NOMO-1 treated with dmso at 0.1 percent for 144 hours (cell line): Measurements from ENCODE around the gene ATP2C1.
"Not testable (repeated sequence)": the region's sequence is repeated elsewhere in the genome, so short reads cannot be mapped to it uniquely, and the experiment has no call there.

Experiments used
- DNase-seq: peaks from one replicate; lab custom pipeline; 2025; ENCODE audit not compliant: unreplicated experiment; lab: John Stamatoyannopoulos, UW

Gene ATP2C1

DNA sequence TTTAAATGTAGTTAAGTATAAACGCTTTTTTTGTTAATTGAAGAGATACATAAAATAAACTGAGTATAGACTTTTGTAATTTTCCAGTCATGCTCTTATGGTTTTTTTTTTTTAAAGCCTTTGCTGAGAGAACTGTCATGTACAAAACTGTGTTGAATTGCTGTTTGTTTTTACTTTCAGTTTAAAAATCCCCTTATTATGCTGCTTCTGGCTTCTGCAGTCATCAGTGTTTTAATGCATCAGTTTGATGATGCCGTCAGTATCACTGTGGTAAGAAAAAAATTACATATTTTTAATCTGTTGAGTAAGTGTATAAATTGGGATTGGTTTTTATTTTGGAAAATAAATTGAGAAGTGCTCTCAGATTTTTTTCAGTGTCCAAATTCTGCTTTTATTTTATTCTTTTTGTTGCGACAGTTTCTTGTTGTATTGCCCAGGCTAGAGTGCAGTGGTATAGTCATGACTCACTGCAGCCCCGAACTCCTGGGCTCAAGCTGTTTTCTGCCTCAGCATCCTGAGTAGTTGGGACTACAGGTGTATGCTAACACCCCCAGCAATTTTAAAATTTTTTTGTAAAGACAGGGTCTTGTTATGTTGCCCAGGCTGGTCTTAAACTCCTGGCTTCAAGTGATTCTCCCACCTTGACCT, 40.7 kb downstream of the ATP2C1 start:
- DNase-seq, result no peak

DNA sequence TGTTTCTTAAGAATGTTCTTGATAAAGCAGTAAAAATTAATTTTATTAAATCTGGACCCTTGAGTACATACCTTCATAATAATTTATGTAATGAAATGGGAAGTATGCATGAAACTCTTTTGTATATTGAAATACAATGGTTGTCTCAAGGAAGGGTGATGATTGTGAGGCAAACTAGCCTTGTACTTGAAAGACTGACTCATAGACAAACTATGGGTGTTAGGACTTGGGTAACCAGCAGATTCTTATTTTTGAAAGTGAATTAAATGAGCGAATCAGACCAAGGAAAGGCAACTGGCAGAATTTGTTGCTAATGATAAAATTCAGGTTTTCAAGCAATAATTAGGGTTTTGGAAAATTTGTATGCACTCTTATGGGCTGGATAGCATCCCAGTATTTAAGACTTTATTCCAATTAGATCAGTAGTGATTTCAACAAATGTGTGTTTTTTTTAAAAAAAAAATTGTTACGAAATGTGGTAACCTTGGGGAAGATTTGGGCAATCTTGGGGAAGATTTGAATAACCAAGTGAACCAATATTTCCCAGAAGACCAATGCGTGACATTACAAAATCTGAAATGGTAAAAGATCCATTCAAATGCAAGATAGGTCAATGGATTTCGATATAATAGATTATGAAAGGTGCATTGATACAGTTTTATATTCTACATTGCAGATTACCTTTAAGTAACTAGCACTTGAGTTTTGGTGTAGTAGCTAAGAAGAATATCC, 42.0 kb downstream of the ATP2C1 start:
- DNase-seq, result no peak

DNA sequence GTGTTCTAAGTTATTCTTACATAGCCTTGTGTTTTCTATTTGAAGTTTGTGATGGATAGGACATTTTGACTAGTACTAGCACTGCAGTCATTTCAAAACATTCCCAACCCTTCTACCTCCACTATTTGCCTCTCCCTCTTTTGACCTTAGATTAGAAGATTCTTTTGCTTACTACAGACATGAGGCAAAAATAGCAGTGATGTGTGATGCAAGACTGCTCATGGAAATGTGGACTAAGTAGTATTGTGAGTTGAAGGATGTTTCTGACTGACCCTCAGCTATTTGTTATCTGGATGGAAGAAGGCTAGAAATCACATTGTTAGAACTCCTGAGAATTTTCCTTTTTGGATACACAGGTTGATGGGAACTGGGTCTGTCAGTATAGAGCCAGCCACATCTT, 45.9 kb downstream of the ATP2C1 start:
- DNase-seq, result no peak

DNA sequence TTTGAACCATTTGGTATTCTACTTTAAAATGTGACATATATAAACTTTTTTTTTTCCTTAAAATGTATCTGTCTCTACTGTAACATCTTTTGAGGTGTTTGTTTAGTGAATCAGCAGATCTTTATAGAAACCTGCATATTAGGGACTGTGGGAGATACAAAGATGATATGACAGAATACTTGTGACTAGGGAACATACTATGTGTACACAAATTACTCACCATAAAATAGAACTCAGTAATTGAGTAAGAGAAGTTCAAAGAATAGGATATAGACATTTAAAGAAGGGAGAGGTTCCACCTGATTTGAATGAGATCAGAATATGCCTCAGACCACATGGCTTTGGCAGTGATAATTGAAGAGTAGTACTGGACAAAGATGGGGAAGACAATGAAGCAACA, 47.9 kb downstream of the ATP2C1 start:
- DNase-seq, result no peak

DNA sequence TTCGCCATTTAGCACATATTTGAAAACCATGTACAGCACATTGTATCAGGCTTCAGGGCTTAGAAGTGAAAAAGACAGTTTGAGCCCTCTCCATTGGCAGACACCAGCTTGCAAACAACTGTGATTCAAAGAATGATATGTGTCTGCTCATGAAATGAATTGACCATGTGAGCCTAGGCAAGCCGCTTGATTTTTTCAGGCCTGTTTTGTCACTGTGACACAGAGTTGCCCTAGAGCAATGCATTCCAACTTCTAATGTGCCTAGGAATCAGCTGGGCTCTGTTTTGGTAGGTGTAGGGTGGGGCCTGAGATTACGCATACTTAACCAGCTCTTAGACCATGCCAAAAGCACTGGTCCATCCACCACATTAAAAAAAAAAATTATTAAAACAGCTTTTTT, 53.0 kb downstream of the ATP2C1 start:
- no peak for DNase-seq

DNA sequence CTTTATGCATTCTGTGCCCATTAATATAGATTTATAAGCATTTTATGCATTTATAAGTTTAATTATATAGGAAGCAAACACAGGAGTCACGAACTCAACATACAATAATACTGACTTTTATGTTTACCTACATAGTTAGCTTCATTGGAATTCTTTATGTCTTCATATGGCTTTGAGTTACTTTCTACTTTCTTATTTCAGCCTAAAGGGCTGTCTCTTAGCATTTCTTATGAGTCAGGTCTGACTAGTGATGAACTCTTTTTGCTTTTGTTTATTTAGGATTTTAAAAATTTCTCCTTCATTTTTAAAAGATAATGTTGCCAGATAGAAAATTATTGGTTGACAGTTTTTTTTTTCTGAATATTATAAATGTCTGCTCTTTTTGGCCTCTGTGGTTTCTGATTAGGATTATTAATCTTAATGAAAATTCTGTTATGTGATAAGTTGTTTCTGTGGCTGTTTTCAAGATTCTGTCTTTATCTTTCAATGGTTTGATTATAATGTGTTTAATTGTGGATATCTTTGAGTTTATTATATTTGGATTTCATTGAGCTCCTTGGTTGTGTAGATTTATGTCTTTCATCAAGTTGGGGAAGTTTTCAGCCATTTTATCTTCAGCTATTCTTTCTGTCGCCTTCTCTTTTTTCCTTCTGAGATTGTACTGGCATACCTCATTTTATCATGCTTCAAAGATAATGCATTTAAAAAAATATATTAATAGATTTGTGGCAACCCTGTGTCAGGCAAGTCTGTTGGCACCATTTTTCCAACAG, 54.3 kb downstream of the ATP2C1 start:
- no peak for DNase-seq

DNA sequence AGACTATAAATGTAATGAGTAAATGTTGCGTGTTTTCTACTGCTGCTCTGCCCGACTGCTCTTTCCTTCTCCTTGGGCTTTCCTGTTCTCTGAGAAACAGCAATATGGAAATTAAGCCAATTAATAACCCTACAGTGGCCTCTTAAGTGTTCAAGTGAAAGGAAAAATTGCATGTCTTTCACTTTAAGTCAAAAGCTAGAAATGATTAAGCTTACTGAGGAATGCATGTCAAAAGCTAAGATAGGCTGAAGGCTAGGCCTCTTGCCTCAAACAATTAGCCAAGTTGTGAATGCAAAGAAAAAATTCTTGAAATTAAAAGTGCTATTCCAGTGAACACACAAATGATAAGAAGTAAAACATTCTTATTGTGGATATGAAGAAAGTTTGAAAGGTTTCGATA, 55.0 kb downstream of the ATP2C1 start:
- DNase-seq, result no peak

DNA sequence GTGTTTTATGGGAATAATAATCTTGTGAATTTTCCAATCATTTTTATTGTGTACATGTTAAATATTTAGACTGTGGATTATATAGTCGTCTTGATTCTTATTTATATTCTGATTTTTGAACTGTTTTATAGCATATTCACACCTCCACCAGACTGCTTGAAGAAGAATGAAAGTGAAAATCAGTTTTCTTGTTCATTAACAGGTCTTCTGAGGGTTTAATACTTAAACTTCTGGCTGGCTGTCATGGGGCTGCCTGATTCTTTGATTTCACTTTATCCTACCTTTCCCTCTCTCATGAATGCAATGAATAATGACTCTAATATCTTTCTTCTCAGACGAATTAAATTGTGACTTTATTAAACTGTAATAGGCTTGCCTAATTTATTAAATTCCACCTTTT, 56.2 kb downstream of the ATP2C1 start:
- DNase-seq, result no peak

DNA sequence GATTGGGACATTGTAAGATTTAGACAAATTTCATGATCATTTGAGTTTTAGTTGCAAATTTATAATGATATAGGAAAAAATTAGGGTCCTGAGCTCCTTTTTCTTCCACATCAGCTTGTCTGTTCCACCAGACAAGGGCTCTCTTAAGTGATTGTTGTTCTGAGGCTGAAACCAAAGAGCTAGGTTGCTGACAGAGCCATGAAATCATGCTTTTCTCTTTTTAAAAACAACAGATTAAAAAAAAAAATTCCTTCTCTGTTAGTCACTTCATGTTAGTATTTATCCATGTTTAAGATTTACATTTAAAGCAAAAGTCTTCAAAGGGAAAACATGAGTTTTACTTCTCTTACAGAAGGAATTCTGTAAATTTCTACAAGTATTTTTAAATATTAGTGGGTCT, 56.8 kb downstream of the ATP2C1 start:
- DNase-seq, result no peak

DNA sequence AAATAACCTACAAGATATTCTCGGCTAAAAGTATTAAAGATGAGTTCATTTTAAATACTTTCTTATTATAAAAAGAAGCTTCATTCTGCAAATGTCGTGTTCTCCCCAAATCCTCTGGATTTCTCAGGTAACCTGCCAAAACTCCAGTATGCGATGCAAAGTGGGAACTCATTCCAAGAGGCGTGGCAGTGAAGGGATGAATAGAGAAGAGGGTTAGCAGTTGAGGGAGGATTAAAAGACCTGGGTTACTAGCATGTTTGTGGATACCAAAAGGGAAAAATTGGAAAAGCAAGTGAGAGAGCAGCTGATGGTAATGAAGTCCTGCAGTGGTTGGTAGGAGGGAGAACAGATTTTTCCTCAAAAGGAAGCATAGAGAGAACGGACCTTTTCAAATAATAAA, 61.6 kb downstream of the ATP2C1 start:
- DNase-seq, result no peak

DNA sequence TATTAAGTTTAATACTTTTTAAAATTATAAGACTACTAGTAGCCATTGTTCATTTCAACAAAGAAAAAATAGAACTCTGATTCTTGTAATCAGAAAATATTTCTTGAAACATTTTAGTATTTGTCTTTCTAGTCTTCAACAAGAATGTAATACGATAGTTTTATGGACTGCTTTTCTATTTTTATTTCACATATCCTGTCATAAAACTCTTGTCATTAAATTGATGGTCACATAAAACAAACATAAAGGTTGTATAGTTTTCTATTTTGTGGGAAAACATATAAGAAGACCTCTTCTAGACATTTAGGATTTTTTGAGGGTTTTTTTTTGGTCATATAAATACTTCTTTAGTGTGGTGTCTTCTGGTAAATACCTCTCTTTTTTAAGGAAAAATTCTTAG, 62.4 kb downstream of the ATP2C1 start:
- DNase-seq, result no peak

DNA sequence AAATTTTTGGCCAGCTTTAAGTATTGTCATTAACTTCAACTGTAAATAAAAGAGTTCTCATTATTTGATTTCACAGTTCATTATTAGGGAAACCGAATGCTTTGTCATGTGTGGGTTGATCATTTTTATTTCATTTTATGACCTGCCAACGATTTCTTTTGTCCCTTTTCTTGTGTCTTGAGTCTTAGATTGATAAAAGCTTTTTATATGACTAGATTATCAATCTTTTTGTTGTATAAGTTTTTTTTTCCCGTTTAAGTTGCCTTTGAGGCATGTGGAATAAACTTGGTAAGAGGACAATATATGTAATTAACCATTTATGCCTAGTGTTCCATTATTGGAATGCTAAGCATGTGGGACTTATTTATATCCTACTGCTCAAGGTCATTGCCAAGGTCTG, 62.8 kb downstream of the ATP2C1 start:
- no peak for DNase-seq

DNA sequence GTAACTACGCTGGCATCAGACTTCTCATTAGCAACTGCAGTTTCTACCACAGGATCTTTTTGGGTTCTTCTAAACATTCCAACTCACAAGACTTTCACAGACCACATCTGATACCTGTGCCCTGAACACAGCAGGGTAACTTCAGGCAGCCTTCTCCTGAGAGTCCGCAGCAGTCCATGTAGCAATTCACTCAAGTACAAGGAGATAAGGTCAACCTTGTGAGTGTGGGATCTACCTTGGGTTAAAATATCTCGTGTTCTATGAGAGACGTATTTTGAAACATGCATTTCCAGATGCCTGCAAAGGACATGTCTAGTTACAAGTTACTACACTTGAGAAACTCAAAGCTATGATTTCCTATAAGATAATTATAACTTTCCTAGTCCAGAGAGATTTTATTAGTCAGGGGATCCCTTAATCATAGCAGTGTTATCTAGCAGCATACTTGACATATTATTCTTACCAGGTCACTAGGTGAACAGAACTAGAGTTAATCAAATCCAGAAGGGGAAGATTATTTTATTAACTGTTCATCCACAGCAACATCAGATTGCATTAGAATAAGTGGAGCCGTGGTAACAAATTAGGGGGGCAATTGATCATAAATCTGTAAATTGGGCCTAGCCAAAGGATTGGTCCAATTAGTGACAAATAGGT, 66.4 kb downstream of the ATP2C1 start:
- no peak for DNase-seq

DNA sequence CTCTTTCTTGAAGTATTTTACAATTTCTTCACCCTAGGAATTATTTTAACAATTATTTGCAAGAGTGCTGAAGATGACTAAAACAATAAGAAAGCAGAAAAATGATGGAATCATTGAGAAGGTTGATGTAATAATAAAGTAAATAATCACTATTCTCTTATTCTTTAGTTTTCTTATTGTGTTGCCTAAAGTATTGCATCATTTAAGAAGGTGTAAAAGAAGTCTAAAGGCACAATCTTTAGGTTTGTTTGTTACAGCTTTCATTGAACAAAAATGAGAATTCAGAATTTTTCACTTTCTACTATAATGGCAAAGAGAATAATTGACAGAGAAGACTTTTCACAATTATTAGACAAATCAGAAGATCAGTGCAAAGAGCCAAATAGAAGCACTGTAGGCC, 67.6 kb downstream of the ATP2C1 start:
- no peak for DNase-seq

DNA sequence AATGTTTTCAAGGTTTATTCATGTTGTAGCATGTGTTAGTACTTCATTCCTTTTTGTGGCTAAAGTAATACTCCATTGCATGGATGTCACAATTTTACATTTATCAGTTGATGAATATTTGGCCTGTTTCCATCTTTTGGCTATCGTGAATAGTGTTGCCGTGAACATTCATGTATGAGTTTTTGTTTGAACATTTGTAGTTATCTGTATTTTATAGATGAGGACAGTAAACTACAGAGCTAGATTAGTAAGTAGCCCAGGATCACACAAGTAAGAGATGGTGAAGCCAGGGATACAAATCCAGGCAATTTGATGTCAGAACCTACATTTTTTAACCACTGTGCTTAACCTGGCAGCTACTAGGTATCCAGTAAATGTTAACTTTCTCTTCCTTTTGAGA, 69.6 kb downstream of the ATP2C1 start:
- no peak for DNase-seq

DNA sequence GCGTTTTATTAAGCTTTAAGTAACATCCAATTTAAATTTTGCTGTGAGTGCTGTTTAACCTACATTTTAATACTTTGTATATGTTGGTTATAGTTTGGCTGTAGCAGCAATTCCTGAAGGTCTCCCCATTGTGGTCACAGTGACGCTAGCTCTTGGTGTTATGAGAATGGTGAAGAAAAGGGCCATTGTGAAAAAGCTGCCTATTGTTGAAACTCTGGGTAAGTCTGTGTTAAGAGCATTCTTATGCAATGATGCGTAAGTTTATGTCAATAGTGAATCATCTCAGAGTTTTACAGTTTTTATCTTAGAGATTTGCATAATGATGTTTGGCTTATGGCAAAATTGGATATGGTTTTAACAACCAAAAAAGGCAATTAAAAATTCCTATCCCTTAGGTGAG, 70.0 kb downstream of the ATP2C1 start:
- no peak for DNase-seq

DNA sequence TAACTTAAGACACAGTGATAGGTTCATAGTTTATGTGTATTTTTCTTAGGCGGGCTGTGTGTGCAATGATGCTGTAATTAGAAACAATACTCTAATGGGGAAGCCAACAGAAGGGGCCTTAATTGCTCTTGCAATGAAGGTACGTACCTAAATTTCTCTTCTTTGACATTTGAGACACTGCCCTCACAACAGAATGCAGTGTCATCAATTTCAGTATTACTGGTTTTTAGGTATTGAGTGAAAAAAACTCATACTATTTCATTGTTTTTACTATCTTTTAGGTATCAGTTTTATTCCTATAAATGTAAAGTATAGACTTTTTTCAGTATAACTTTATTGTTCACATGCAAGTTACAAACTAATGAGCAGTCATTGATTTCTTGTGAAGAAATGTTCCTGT, 73.4 kb downstream of the ATP2C1 start:
- DNase-seq, result no peak

DNA sequence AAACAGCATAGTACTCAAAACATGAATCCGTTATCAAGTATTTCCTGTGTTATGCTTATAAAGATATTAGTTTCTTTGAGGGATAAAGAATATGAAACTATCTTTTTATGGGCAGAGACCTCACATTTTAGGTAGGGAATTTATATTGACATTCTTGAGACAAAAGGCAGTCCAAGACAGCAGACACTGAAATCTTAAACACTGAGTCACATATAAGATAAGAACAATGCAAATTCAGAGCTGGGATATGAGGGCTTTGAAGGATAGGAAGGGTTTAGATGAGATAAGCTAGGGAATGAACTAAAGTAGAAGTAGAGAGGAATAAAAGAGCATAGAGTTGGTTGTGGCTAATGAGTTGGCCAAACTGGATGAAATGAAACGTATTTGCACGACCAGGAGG, 74.3 kb downstream of the ATP2C1 start:
- no peak for DNase-seq

DNA sequence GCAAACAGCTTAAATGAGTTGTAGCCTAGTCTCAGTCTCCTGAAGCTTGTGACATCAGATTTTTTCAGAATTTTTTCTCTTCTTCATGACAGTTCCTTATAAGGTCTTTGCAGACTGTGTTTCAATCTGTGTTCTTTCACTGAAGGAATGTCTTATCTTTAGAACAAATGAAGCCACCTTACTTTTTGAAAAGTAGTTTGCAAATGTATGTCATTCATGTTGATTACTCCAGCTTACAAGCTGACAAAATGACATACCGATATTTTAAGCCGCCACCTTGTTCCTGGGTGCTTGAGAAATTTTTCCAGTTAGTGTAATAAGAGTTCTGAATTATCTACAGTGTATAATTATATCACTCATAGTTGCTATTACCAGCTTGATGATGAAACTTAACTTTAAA, 75.7 kb downstream of the ATP2C1 start:
- no peak for DNase-seq

DNA sequence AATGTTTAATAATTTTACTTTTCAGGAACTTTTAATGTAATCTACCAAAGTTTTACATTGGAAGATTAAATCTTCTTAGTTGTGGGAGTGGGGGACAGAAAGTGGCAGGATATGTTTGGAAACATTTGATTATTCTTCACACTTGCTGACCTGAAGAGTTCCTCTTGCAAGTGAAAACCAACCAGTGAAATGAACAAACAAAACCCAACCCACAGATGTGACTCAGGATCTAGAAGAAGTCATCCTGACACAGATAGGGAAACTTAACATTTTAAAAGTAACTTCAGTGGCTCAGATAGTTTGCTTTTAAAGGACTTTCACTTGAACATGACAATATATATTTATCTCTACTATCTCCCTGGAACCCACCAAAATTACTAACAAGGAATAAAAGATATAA, 77.3 kb downstream of the ATP2C1 start:
- DNase-seq, result no peak

DNA sequence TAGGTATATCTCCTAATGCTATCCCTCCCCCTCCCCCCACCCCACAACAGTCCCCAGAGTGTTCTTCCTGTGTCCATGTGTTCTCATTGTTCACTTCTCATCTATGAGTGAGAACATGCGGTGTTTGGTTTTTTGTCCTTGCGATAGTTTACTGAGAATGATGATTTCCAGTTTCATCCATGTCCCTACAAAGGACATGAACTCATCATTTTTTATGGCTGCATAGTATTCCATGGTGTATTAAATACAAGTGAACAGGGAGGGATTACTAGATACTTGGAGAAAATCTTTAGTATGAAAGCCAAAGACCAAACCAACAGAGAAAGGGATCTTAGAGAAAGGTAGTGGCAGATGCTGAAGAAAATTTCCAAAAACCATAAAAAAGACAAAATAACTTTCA, 78.7 kb downstream of the ATP2C1 start:
- DNase-seq, result not testable (repeated sequence)

DNA sequence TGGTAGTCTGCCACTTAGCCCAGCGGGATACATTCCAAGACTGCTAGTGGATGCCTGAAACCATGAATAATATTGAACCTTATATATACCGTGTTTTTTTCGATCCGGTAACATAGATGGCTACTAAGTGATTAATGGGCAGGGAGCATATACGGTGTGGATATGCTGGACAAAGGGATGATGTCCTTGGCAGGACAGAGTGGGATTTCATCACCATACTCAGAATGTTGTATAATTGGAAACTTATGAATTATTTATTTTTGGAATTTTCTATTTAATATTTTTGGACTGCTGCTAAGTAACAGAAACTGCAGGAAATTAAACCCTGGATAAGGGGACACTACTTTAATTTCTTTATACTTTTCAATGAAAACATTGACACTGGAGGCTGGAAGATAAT, 79.5 kb downstream of the ATP2C1 start:
- no peak for DNase-seq
